ENCODE measurements around the gene MSLN. TPM values are rescaled to one million over a fixed set of nuclear protein-coding genes. Genes with fewer than 3 reads are reported as not detected.

The MSLN gene
- total RNA-seq, 1 donor from 2014 or later, result 5.0 TPM

- Mint-ChIP-seq H3K27ac (no peak overlapping the region), H3K4me3 (peak overlapping the region; percentile 40), H3K36me3 (no peaks in the 10 kb centered on the region), H3K27me3 (ENCODE audit: low read depth) (peaks cover 18% of the 10 kb centered on the region), H3K4me1 (peaks cover 10% of the 10 kb centered on the region), H3K9me3 (no peaks in the 10 kb centered on the region)
- TF ChIP-seq, protein P1, sequence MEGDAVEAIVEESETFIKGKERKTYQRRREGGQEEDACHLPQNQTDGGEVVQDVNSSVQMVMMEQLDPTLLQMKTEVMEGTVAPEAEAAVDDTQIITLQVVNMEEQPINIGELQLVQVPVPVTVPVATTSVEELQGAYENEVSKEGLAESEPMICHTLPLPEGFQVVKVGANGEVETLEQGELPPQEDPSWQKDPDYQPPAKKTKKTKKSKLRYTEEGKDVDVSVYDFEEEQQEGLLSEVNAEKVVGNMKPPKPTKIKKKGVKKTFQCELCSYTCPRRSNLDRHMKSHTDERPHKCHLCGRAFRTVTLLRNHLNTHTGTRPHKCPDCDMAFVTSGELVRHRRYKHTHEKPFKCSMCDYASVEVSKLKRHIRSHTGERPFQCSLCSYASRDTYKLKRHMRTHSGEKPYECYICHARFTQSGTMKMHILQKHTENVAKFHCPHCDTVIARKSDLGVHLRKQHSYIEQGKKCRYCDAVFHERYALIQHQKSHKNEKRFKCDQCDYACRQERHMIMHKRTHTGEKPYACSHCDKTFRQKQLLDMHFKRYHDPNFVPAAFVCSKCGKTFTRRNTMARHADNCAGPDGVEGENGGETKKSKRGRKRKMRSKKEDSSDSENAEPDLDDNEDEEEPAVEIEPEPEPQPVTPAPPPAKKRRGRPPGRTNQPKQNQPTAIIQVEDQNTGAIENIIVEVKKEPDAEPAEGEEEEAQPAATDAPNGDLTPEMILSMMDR (IDR thresholded peaks at IDR 0.05; ENCODE audit: unreplicated experiment), result no peak
- no peak for DNase-seq (ENCODE audit: low spot score in 2 of 2, unreplicated experiment in 2 of 2)
Measured at GRCh38 chr16:721765-722540, 38.6 kb upstream of the MSLN start.

DNA sequence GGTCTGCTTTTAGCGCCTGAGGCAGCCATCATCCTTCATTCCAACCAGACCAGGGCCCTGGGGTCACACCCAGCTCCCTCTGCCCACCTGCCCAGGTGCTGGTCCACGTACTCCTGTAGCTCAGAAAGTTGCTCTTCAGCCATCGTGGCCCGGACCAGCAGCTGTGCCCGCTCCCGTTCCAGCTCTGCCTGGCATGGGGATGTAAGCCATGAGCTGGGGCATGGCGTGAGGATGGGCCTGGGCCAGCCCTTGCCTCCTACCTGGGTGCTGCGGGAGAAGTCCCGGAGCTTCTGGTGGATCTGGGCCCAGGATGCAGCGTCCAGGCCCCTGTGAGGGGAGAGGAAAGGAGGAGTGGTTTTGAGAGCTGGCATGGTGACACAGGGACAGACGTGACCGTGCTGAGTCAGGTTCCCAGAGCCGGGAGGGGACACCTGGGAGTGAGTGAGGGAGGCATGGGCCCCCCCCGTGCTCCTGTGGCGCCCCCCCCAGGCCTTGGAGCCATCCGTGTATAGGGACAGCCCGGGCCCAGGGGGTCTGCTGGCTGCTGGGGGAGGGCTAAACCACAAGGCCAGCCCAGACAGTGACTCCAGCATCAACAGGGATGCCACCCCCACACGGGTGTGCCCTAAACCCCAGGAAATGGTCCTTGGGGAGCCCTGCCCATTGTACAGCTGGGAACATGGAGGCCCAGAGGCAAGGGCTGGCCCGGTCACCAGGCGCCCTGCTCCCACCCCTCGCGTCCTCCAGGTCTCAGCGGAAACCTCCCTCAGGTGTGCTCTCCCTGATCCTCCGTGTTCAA, 37.5 kb upstream of the MSLN start:
- peaks cover 16% of the 10 kb centered on the region for H3K27me3 Mint-ChIP-seq (ENCODE audit: low read depth)
- DNase-seq (ENCODE audit: low spot score in 2 of 2, unreplicated experiment in 2 of 2), result no peak
- H3K9me3 Mint-ChIP-seq, result no peaks in the 10 kb centered on the region
- H3K4me3 Mint-ChIP-seq, result peak overlapping the region; percentile 26
- no peaks in the 10 kb centered on the region for H3K36me3 Mint-ChIP-seq
- peaks cover 10% of the 10 kb centered on the region for H3K4me1 Mint-ChIP-seq
- TF ChIP-seq, protein P1 (IDR thresholded peaks at IDR 0.05; ENCODE audit: unreplicated experiment), result no peak
- H3K27ac Mint-ChIP-seq, result no peak overlapping the region

DNA sequence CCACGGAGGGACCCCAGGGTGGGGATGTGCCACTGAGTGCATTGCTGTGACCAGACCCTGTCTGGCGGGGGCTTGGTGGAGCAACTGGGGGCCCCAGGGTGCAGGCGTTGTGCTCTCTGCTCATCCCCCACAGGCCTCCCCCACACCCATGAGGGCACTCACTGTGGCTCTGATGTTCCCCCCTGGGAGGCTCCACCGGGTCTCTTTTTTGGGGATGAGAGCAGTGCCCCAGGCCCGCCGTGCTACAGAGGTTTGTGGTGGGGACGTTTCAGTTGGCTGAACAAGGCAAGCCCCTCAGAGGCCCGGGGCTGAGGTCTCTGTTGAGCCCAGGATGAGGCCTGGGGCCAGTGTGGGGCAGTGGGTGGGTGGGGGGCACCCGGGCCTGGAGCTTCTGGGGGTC, 36.8 kb upstream of the MSLN start:
- Mint-ChIP-seq H3K9me3 (no peaks in the 10 kb centered on the region), H3K36me3 (no peaks in the 10 kb centered on the region), H3K4me3 (no peak overlapping the region), H3K27me3 (ENCODE audit: low read depth) (peaks cover 18% of the 10 kb centered on the region), H3K4me1 (peaks cover 10% of the 10 kb centered on the region), H3K27ac (no peak overlapping the region)
- DNase-seq (ENCODE audit: low spot score in 2 of 2, unreplicated experiment in 2 of 2), result no peak
- TF ChIP-seq, protein P1 (IDR thresholded peaks at IDR 0.05; ENCODE audit: unreplicated experiment), result no peak

DNA sequence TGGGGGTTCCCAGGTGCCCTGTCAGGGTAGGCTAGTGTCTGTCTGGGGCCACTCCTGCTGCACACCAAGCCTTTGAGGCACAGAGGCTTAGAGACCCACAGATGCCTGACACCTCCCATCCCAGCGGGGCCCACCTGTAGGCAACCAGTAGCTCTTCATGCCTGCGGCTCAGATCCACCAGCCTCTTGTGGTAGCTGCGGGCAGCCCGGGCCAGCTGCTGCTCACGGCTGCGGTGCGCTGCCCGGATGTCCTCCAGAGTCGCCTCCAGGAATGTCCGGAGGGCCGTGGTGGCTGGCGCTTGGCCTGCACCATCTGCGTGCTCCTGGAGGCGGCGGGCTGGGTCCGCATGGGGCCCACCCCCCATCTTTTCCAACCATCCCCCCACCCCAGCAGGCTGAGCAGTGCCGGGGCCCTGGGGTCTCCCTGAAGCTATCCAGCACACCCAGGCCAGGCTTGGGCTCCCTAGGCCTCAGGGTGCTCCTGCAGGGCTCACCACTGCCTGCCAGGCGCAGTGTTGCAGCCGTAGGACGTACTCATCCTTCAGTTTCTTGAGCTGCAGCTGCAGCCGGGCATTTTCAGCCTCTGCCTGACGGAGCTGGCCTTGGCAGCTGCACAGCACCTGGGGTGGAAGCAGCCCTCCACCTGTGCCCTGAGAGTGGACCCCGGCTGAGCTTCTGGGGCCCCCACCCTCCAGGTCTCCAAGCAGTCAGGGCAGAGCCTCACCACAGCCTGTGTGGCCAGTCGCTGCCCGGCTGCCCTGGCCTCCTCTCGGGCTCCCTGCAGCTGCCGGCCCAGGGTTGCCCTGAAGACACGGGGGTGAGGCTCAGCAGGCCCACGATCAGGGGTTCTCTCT, 36.1 kb upstream of the MSLN start:
- Mint-ChIP-seq H3K4me3 (no peak overlapping the region), H3K27ac (no peak overlapping the region), H3K36me3 (no peaks in the 10 kb centered on the region), H3K9me3 (no peaks in the 10 kb centered on the region), H3K27me3 (ENCODE audit: low read depth) (peaks cover 18% of the 10 kb centered on the region), H3K4me1 (peaks cover 7% of the 10 kb centered on the region)
- TF ChIP-seq, protein P1 (IDR thresholded peaks at IDR 0.05; ENCODE audit: unreplicated experiment), result no peak
- DNase-seq (ENCODE audit: low spot score in 2 of 2, unreplicated experiment in 2 of 2), result no peak

DNA sequence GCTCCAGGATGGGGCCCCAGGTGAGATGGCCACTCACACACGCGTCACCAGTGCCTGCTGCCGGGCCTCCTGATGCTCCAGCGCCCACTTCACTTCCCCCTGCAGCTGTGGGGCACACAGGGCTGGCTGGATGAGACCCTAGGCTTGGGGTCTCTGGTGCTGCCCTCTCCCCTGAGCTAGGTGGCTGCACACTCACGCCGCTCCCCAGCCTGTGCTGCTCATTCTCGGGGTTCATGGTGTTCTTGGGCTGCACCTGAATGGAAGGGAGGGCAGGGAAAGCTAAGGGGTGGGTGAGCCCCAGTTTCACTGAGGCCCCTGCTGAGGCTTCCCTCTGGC, 35.5 kb upstream of the MSLN start:
- H3K4me1 Mint-ChIP-seq, result peaks cover 4% of the 10 kb centered on the region
- no peaks in the 10 kb centered on the region for H3K36me3 Mint-ChIP-seq
- H3K27me3 Mint-ChIP-seq (ENCODE audit: low read depth), result peaks cover 18% of the 10 kb centered on the region
- no peak overlapping the region for H3K4me3 Mint-ChIP-seq
- no peaks in the 10 kb centered on the region for H3K9me3 Mint-ChIP-seq
- no peak for DNase-seq (ENCODE audit: low spot score in 2 of 2, unreplicated experiment in 2 of 2)
- H3K27ac Mint-ChIP-seq, result no peak overlapping the region
- TF ChIP-seq, protein P1 (IDR thresholded peaks at IDR 0.05; ENCODE audit: unreplicated experiment), result no peak

All from mesothelial cell of epicardium (in vitro differentiated cells).